Measurements from ENCODE around the gene ZBTB40. TPM values are rescaled to one million over a fixed set of nuclear protein-coding genes. Genes with fewer than 3 reads are reported as not detected.

Gene ZBTB40
- total and polyA plus RNA-seq, 10 of the 15 experiments (the other 5 are each of a cell fraction or from before 2014, with no cell fraction given), result 1.9 to 14.4 (median 9.0) TPM

DNA sequence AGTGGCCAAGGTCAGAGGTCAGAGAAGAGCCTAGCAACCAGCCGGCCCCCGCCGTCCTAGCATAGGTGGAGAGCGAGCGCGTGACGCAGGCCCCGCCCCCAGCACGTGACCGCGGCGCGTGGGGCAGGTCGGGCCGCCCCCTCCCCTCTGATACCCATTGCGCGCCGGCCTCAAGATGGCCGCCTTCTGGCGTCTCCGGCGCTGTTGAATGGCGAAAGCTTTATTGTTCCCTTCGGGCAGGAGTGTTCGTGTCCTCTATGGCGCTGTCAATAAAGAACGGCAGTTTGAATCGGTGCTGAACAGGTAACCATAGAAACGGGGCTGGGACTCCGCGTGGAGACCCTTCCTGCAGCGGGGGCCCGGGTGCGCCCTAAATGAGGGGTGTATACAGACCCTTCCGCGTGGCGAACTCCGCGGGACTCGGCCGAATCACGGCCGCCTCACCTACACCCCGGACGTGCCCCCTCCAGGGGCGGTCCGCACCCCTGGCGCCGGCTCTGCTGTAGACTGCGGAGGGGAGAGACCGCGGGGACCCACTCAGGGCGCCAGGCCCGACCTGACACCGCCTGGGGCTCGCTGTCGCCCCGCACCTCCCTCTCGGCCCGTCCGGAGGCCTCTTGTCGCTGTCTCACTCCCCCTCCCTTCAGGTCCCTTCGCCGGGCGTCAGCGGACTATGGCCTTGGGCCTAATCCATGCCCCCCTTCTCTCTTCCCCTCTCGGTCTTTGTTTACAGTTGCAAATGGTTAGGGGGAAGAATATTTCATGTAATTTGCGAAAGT lies at the start of gene ZBTB40 (continued):
- TF ChIP-seq RAD21 (IDR thresholded peaks at IDR 0.05; ENCODE audit: insufficient read depth, low read depth, low read length) (no peak), RB1 (IDR thresholded peaks at IDR 0.05; ENCODE audit: borderline replicate concordance) (peak; percentile 83; the same call in 1 of the 2 replicates), STAT1 (conservative IDR thresholded peaks at IDR 0.05) (0 out of 2 replicates have a peak, but pooled peaks have one; percentile 48), CHD1 (IDR thresholded peaks at IDR 0.05; ENCODE audit: low read depth, low read length) (peak; percentile 54; the same call in 1 of the 2 replicates), SIN3A (IDR thresholded peaks at IDR 0.05; ENCODE audit: low read depth, low read length) (peak; percentile 94), CREM (IDR thresholded peaks at IDR 0.05; ENCODE audit: low read depth) (peak; percentile 95), SP1 (IDR thresholded peaks at IDR 0.05; ENCODE audit: low read depth, low read length) (peak; percentile 86), GABPA (IDR thresholded peaks at IDR 0.05; ENCODE audit: low read depth) (peak; percentile 10; the same call in 1 of the 2 replicates), EP300 (IDR thresholded peaks at IDR 0.05; ENCODE audit: borderline replicate concordance in 1 of 2, control insufficient read depth in 1 of 2, low read depth in 2 of 2, low read length in 2 of 2) (peak in 1 of 2 experiments; percentile 31; a peak in 1 of 4 replicates), NR2F1 (conservative IDR thresholded peaks at IDR 0.05) (peak; percentile 99), NFYB (IDR thresholded peaks at IDR 0.05; ENCODE audit: insufficient read depth, low read depth, low read length) (peak; percentile 87), SREBF1 (IDR thresholded peaks at IDR 0.05; ENCODE audit: low read length) (peak; percentile 74), TARDBP (IDR thresholded peaks at IDR 0.05; ENCODE audit: borderline replicate concordance) (peak; percentile 100), BCL11A (IDR thresholded peaks at IDR 0.05; ENCODE audit: low read depth, low read length) (no peak), POLR2AphosphoS2 (IDR thresholded peaks at IDR 0.05; ENCODE audit: low read depth, low read length) (no peak), RCOR1 (conservative IDR thresholded peaks at IDR 0.05; ENCODE audit: low read depth, low read length) (peak; percentile 97), NR2C1 (IDR thresholded peaks at IDR 0.05) (peak; percentile 95), PAX5 (IDR thresholded peaks at IDR 0.05; ENCODE audit: borderline replicate concordance, low read depth, low read length) (peak; percentile 61), FOXM1 (IDR thresholded peaks at IDR 0.05; ENCODE audit: low read depth, low read length) (no peak), TCF12 (IDR thresholded peaks at IDR 0.05; ENCODE audit: low read depth, low read length) (peak; percentile 74; the same call in 1 of the 2 replicates), KDM1A (IDR thresholded peaks at IDR 0.05; ENCODE audit: borderline replicate concordance) (no peak), POLR2AphosphoS5 (IDR thresholded peaks at IDR 0.05; ENCODE audit: low read length) (peak; percentile 25; the same call in 1 of the 2 replicates)
- TF ChIP-seq, protein P1, sequence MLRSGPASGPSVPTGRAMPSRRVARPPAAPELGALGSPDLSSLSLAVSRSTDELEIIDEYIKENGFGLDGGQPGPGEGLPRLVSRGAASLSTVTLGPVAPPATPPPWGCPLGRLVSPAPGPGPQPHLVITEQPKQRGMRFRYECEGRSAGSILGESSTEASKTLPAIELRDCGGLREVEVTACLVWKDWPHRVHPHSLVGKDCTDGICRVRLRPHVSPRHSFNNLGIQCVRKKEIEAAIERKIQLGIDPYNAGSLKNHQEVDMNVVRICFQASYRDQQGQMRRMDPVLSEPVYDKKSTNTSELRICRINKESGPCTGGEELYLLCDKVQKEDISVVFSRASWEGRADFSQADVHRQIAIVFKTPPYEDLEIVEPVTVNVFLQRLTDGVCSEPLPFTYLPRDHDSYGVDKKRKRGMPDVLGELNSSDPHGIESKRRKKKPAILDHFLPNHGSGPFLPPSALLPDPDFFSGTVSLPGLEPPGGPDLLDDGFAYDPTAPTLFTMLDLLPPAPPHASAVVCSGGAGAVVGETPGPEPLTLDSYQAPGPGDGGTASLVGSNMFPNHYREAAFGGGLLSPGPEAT (IDR thresholded peaks at IDR 0.05; ENCODE audit: low read depth), result peak; percentile 76
- TF ChIP-seq, protein P2, sequence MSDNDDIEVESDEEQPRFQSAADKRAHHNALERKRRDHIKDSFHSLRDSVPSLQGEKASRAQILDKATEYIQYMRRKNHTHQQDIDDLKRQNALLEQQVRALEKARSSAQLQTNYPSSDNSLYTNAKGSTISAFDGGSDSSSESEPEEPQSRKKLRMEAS (IDR thresholded peaks at IDR 0.05; ENCODE audit: low read depth, low read length), result peak; percentile 95
- TF ChIP-seq, protein P3, sequence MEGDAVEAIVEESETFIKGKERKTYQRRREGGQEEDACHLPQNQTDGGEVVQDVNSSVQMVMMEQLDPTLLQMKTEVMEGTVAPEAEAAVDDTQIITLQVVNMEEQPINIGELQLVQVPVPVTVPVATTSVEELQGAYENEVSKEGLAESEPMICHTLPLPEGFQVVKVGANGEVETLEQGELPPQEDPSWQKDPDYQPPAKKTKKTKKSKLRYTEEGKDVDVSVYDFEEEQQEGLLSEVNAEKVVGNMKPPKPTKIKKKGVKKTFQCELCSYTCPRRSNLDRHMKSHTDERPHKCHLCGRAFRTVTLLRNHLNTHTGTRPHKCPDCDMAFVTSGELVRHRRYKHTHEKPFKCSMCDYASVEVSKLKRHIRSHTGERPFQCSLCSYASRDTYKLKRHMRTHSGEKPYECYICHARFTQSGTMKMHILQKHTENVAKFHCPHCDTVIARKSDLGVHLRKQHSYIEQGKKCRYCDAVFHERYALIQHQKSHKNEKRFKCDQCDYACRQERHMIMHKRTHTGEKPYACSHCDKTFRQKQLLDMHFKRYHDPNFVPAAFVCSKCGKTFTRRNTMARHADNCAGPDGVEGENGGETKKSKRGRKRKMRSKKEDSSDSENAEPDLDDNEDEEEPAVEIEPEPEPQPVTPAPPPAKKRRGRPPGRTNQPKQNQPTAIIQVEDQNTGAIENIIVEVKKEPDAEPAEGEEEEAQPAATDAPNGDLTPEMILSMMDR (IDR thresholded peaks at IDR 0.05 in 2 of 3, conservative IDR thresholded peaks at IDR 0.05 in 1 of 3; ENCODE audit: control insufficient read depth in 2 of 3, extremely low read depth in 1 of 3, insufficient read depth in 1 of 3, low read depth in 3 of 3, low read length in 3 of 3), result no peak
- TF ChIP-seq, protein P4, sequence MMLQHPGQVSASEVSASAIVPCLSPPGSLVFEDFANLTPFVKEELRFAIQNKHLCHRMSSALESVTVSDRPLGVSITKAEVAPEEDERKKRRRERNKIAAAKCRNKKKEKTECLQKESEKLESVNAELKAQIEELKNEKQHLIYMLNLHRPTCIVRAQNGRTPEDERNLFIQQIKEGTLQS (IDR thresholded peaks at IDR 0.05; ENCODE audit: borderline replicate concordance, extremely low read depth, low read depth, low read length), result peak; percentile 98

Data from GM12878 (cell line).